Neural cell (in vitro differentiated cells): ENCODE results near the gene CLEC16A. TPM values are rescaled to one million over a fixed set of nuclear protein-coding genes. Genes with fewer than 3 reads are reported as not detected.

Source experiments
- H2AFZ ChIP-seq: fragments of 200-600, 300-800 bp; sonication (generic), shearing (Covaris generic); 2 replicates; pipeline ENCODE4 v1.6.0; 2014; ENCODE audit warnings: low read depth, mild to moderate bottlenecking, antibody characterized with exemption, low read length, moderate library complexity
- H3F3A ChIP-seq: fragments of 200-600 bp; shearing (Covaris generic); 2 replicates; pipeline ENCODE4 v1.6.1; 2016; ENCODE audit warnings: mild to moderate bottlenecking, moderate library complexity, mixed read lengths, antibody characterized with exemption, low read length; ENCODE audit not compliant: insufficient read depth, poor library complexity, severe bottlenecking
- H3K27ac ChIP-seq: fragments of 200-600, 300-800 bp; sonication (generic), shearing (Covaris generic); 2 replicates; pipeline ENCODE4 v1.5.1; 2014; ENCODE audit warnings: mild to moderate bottlenecking, low read length, moderate library complexity
- H3K27me3 ChIP-seq: fragments of 300-800, 200-600 bp; sonication (generic), shearing (Covaris generic); 2 replicates; pipeline ENCODE4 v1.6.0; 2014; ENCODE audit warnings: mild to moderate bottlenecking, low read depth, low read length, moderate library complexity; ENCODE audit not compliant: insufficient read depth
- H3K36me3 ChIP-seq: fragments of 300-800, 200-600 bp; sonication (generic), shearing (Covaris generic); 2 replicates; pipeline ENCODE4 v1.5.1; 2014; ENCODE audit warnings: mild to moderate bottlenecking, antibody characterized with exemption, low read length, moderate library complexity; ENCODE audit not compliant: insufficient read depth
- H3K4me2 ChIP-seq: fragments of 300-800, 200-600 bp; sonication (generic), shearing (Covaris generic); 2 replicates; pipeline ENCODE4 v1.6.0; 2014; ENCODE audit warnings: mild to moderate bottlenecking, low read length
- H3K4me3 ChIP-seq: fragments of 300-800, 200-600 bp; sonication (generic), shearing (Covaris generic); 2 replicates; pipeline ENCODE4 v1.5.1; 2014; ENCODE audit warnings: mild to moderate bottlenecking, low read length, moderate library complexity
- H3K79me2 ChIP-seq: fragments of 200-600 bp; shearing (Covaris generic); replicated peaks from 2 replicates; pipeline ENCODE4 v1.6.0; 2014; ENCODE audit warnings: mild to moderate bottlenecking, low read length, moderate library complexity; ENCODE audit not compliant: insufficient read depth
- H3K9ac ChIP-seq: fragments of 300-800, 200-600 bp; sonication (generic), shearing (Covaris generic); 2 replicates; pipeline ENCODE4 v1.6.1; 2016; ENCODE audit warnings: mild to moderate bottlenecking, low read length, mixed read lengths
- H3K9me2 ChIP-seq: fragments of 200-600 bp; shearing (Covaris generic); 2 replicates; pipeline ENCODE4 v1.6.1; 2016; ENCODE audit warnings: mild to moderate bottlenecking, low read length, mixed read lengths; ENCODE audit not compliant: insufficient read depth
- H3K9me3 ChIP-seq: fragments of 200-600, 300-800 bp; sonication (generic), shearing (Covaris generic); 2 replicates; pipeline ENCODE4 v1.6.1; 2016; ENCODE audit warnings: mild to moderate bottlenecking, mixed run types, low read length, moderate library complexity, mixed read lengths
- H4K20me1 ChIP-seq: fragments of 200-600 bp; shearing (Covaris generic); 2 replicates; pipeline ENCODE4 v1.6.1; 2016; ENCODE audit warnings: mild to moderate bottlenecking, mixed run types; ENCODE audit not compliant: insufficient read depth
- EP300 ChIP-seq: fragments of 450-650 bp; conservative IDR thresholded peaks from 2 replicates; pipeline ENCODE4 v1.6.1; 2014; ENCODE audit warnings: antibody characterized with exemption, mild to moderate bottlenecking, moderate library complexity; ENCODE audit not compliant: poor library complexity, severe bottlenecking
- EZH2 ChIP-seq: fragments of 200-600, 300-800 bp; shearing (Covaris generic), sonication (generic); IDR thresholded peaks from 2 replicates; pipeline ENCODE4 v1.6.1; 2014; ENCODE audit warnings: antibody characterized with exemption, low read length, borderline replicate concordance, mild to moderate bottlenecking; ENCODE audit not compliant: insufficient read depth, poor library complexity, severe bottlenecking
- MXI1 ChIP-seq: fragments of 450-650 bp; conservative IDR thresholded peaks from 2 replicates; pipeline ENCODE4 v1.6.1; 2014; ENCODE audit warnings: antibody characterized with exemption, mild to moderate bottlenecking; ENCODE audit not compliant: poor library complexity, severe bottlenecking
- POLR2AphosphoS5 ChIP-seq: IDR thresholded peaks from 2 replicates; pipeline ENCODE4 v1.6.1; 2012
- RAD21 ChIP-seq: fragments of 450-650 bp; conservative IDR thresholded peaks from 2 replicates; pipeline ENCODE4 v1.6.1; 2014; ENCODE audit warnings: antibody characterized with exemption, mild to moderate bottlenecking, moderate library complexity
- SMC3 ChIP-seq: fragments of 450-650 bp; conservative IDR thresholded peaks from 2 replicates; pipeline ENCODE4 v1.6.1; 2014; ENCODE audit warnings: antibody characterized with exemption, mild to moderate bottlenecking, moderate library complexity; ENCODE audit not compliant: poor library complexity
- TAF1 ChIP-seq: IDR thresholded peaks from 2 replicates; pipeline ENCODE4 v1.6.1; 2012; ENCODE audit warnings: low read depth
- polyA plus RNA-seq: library from polyadenylated mRNA; depleted of rRNA; stranded (reverse); fragments of >200 nt; gene quantifications from 2 replicates; pipeline ENCODE4 v1.2.3, GENCODE V29; 2014
- TF ChIP-seq, protein P1 (sequence below): IDR thresholded peaks from 2 replicates; pipeline ENCODE4 v1.6.1; 2012; ENCODE audit warnings: borderline replicate concordance
- TF ChIP-seq, protein P2 (sequence below): fragments of 450-650 bp; IDR thresholded peaks from 2 replicates; pipeline ENCODE4 v1.5.1; 2014; ENCODE audit warnings: antibody characterized with exemption, mild to moderate bottlenecking, moderate library complexity; ENCODE audit not compliant: poor library complexity, severe bottlenecking

CLEC16A gene
- polyA plus RNA-seq, 1 donor from 2014 or later, result 11.1 TPM

DNA sequence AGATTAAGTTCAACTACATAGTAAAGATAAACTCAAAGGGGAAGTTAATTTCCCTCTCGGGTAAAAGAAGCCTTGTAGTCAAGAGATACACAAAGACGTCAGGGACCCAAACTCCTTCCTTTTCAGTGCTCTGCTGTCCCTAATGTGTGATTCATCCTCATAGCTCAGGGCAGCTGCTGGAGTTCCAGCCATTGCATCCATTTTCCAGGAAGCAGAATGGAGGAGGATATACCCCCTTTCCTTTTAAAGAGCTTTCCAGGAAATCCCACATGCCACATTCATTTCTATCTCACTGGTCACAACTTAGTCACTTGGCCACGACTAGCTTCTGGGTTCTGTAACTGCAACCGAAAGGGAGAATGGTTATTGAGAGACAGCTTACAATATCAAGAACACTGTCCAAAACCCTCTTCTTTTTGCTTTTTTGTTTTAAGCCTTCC lies 216.3 kb downstream of the CLEC16A start:
- H2AFZ ChIP-seq, result no peak overlapping the region
- H3K27ac ChIP-seq, result no peak overlapping the region
- H3K4me3 ChIP-seq, result no peak overlapping the region
- H3K36me3 ChIP-seq, result no peaks in the 10 kb centered on the region
- H3K9ac ChIP-seq, result no peak overlapping the region
- H3K27me3 ChIP-seq, result no peaks in the 10 kb centered on the region
- no peaks in the 10 kb centered on the region for H3F3A ChIP-seq
- TF ChIP-seq EP300 (no peak), TAF1 (no peak), SMC3 (no peak), POLR2AphosphoS5 (no peak), MXI1 (no peak), EZH2 (no peak), RAD21 (no peak)
- TF ChIP-seq, protein P1, sequence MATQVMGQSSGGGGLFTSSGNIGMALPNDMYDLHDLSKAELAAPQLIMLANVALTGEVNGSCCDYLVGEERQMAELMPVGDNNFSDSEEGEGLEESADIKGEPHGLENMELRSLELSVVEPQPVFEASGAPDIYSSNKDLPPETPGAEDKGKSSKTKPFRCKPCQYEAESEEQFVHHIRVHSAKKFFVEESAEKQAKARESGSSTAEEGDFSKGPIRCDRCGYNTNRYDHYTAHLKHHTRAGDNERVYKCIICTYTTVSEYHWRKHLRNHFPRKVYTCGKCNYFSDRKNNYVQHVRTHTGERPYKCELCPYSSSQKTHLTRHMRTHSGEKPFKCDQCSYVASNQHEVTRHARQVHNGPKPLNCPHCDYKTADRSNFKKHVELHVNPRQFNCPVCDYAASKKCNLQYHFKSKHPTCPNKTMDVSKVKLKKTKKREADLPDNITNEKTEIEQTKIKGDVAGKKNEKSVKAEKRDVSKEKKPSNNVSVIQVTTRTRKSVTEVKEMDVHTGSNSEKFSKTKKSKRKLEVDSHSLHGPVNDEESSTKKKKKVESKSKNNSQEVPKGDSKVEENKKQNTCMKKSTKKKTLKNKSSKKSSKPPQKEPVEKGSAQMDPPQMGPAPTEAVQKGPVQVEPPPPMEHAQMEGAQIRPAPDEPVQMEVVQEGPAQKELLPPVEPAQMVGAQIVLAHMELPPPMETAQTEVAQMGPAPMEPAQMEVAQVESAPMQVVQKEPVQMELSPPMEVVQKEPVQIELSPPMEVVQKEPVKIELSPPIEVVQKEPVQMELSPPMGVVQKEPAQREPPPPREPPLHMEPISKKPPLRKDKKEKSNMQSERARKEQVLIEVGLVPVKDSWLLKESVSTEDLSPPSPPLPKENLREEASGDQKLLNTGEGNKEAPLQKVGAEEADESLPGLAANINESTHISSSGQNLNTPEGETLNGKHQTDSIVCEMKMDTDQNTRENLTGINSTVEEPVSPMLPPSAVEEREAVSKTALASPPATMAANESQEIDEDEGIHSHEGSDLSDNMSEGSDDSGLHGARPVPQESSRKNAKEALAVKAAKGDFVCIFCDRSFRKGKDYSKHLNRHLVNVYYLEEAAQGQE, result no peak
- TF ChIP-seq, protein P2, sequence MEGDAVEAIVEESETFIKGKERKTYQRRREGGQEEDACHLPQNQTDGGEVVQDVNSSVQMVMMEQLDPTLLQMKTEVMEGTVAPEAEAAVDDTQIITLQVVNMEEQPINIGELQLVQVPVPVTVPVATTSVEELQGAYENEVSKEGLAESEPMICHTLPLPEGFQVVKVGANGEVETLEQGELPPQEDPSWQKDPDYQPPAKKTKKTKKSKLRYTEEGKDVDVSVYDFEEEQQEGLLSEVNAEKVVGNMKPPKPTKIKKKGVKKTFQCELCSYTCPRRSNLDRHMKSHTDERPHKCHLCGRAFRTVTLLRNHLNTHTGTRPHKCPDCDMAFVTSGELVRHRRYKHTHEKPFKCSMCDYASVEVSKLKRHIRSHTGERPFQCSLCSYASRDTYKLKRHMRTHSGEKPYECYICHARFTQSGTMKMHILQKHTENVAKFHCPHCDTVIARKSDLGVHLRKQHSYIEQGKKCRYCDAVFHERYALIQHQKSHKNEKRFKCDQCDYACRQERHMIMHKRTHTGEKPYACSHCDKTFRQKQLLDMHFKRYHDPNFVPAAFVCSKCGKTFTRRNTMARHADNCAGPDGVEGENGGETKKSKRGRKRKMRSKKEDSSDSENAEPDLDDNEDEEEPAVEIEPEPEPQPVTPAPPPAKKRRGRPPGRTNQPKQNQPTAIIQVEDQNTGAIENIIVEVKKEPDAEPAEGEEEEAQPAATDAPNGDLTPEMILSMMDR, result no peak
- no peaks in the 10 kb centered on the region for H3K9me2 ChIP-seq
- H4K20me1 ChIP-seq, result no peaks in the 10 kb centered on the region
- H3K4me2 ChIP-seq, result no peak overlapping the region
- no peaks in the 10 kb centered on the region for H3K79me2 ChIP-seq
- H3K9me3 ChIP-seq, result no peaks in the 10 kb centered on the region

DNA sequence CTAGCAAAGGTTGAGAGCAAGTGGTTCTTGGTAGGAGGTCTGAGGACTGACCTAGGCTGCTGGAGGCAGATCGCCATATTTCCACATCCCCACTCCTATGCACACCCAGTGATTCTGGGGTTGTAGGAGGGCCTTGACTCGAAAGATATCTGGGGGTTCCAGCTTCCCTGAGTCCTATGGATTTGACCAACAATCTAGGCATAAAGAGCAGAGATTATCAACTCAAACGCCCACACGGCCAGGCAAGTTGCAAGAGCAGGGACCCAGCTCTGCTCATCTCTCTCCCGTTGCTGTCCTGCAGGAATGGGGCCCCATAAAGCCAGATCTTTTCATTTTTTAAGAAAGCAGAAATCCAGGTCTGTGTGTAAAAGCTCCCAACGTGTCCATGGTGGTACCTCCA lies 217.1 kb downstream of the CLEC16A start:
- Histone ChIP-seq H3K36me3 (no peaks in the 10 kb centered on the region), H3K4me3 (no peak overlapping the region), H3K9me3 (no peaks in the 10 kb centered on the region), H3K9me2 (no peaks in the 10 kb centered on the region), H2AFZ (no peak overlapping the region), H3F3A (no peaks in the 10 kb centered on the region), H3K27ac (no peak overlapping the region), H3K4me2 (no peak overlapping the region), H3K9ac (no peak overlapping the region), H3K27me3 (no peaks in the 10 kb centered on the region), H4K20me1 (no peaks in the 10 kb centered on the region), H3K79me2 (no peaks in the 10 kb centered on the region)
- TF ChIP-seq, protein P1, result no peak
- no peak for TF ChIP-seq RAD21
- TF ChIP-seq SMC3, result no peak
- TF ChIP-seq POLR2AphosphoS5, result no peak
- TF ChIP-seq, protein P2, result no peak
- no peak for TF ChIP-seq EZH2
- no peak for TF ChIP-seq TAF1
- TF ChIP-seq MXI1, result no peak
- no peak for TF ChIP-seq EP300
